Liver (tissue), 9 donors: ENCODE measurements around the gene PTRH2. TPM values are rescaled to one million over a fixed set of nuclear protein-coding genes. Genes with fewer than 3 reads are reported as not detected.

Experiments used
- DNase-seq: peaks from one replicate; pipeline ENCODE4 v3.0.0-alpha.2; 2017; ENCODE audit warnings: low spot score
- H3K27ac ChIP-seq, 2 donors: one replicate each; pipeline ENCODE4 v1.7.0; 2013; ENCODE audit warnings: inconsistent platforms in 2 of 2, low read length in 2 of 2, control low read depth in 1 of 2, low read depth in 1 of 2, mild to moderate bottlenecking in 1 of 2
- H3K27me3 ChIP-seq, 4 donors: one replicate each; pipeline versions ENCODE4 v1.6.1 to v1.7.0; 2013; ENCODE audit warnings: low read length in 3 of 4, inconsistent platforms in 1 of 4, mild to moderate bottlenecking in 1 of 4, moderate library complexity in 1 of 4; ENCODE audit not compliant: control insufficient read depth in 4 of 4, insufficient read depth in 4 of 4
- H3K36me3 ChIP-seq, 4 donors: one replicate each; pipeline versions ENCODE4 v1.6.1 to v1.7.0; 2013; ENCODE audit warnings: low read length in 3 of 4, mild to moderate bottlenecking in 3 of 4, low read depth in 1 of 4, moderate library complexity in 1 of 4; ENCODE audit not compliant: control insufficient read depth in 4 of 4, insufficient read depth in 3 of 4
- H3K4me1 ChIP-seq, 4 donors: one replicate each; pipeline versions ENCODE4 v1.6.1 to v1.7.0; 2013; ENCODE audit warnings: low read length in 3 of 4, mild to moderate bottlenecking in 3 of 4, moderate library complexity in 1 of 4; ENCODE audit not compliant: control insufficient read depth in 4 of 4, insufficient read depth in 4 of 4
- H3K4me3 ChIP-seq, 3 donors: one replicate each; pipeline versions ENCODE4 v1.6.1 to v1.7.0; 2013; ENCODE audit warnings: low read length in 3 of 3, control low read depth in 1 of 3, low read depth in 1 of 3, mild to moderate bottlenecking in 1 of 3
- H3K9ac ChIP-seq, 2 donors: one replicate each; pipeline ENCODE4 v1.7.0; 2013; ENCODE audit warnings: low read length in 2 of 2, mild to moderate bottlenecking in 2 of 2, moderate library complexity in 2 of 2, control low read depth in 1 of 2, low read depth in 1 of 2
- H3K9me3 ChIP-seq, 4 donors: one replicate each; pipeline versions ENCODE4 v1.6.1 to v1.7.0; 2013; ENCODE audit warnings: low read length in 3 of 4; ENCODE audit not compliant: control insufficient read depth in 4 of 4
- FOXA1 ChIP-seq: IDR thresholded peaks from 2 replicates; pipeline ENCODE4 v1.6.1; 2016; ENCODE audit warnings: antibody characterized with exemption
- WGBS: extraction: QIAGEN DNeasy Blood & Tissue Kit; methylation state at CpG from one replicate; pipeline ENCODE4 v1.1.7; 2013; 5-methylcytosine and 5-hydroxymethylcytosine counted together
- polyA plus RNA-seq, 2 donors: library from polyadenylated mRNA; stranded (reverse) in 1 of 2; unstranded in 1 of 2; fragments of 200-250 nt in 1 of 2; fragments of >200 nt in 1 of 2; fragmentation: Nextera tagmentation in 1 of 2; extraction: Ambion mirVana in 1 of 2; gene quantifications; one replicate each; pipeline versions ENCODE4 v1.2.1 to v1.2.3, GENCODE V29; 2013 to 2015
- total RNA-seq, 2 donors: library from RNA; depleted of rRNA; stranded (reverse); fragments of >200 nt; gene quantifications; one replicate each; pipeline ENCODE4 v1.2.3, GENCODE V29; 2014
- TF ChIP-seq, protein P1 (sequence below): IDR thresholded peaks from 2 replicates; pipeline ENCODE4 v1.6.1; 2016; ENCODE audit warnings: antibody characterized with exemption
- TF ChIP-seq, protein P2 (sequence below): IDR thresholded peaks from 2 replicates; pipeline ENCODE4 v1.6.1; 2016; ENCODE audit warnings: antibody characterized with exemption
- TF ChIP-seq, protein P3 (sequence below): IDR thresholded peaks from 2 replicates; pipeline ENCODE4 v1.6.1; 2016; ENCODE audit warnings: antibody characterized with exemption
- TF ChIP-seq, protein P4 (sequence below): fragments of 150-350 bp; IDR thresholded peaks from 2 replicates; pipeline ENCODE4 v1.5.1; 2017; ENCODE audit warnings: improper control_type of control experiment, low read depth, low read length; ENCODE audit not compliant: missing input control
- TF ChIP-seq, protein P5 (sequence below): IDR thresholded peaks from 2 replicates; pipeline ENCODE4 v1.6.1; 2016; ENCODE audit warnings: antibody characterized with exemption, mild to moderate bottlenecking
- donor health status: healthy.
- donor health status: healthy.
- donor health status: healthy.
- donor health status: healthy.
- donor health status: healthy.

The PTRH2 gene
- total and polyA plus RNA-seq, 4 donors = 9.7 to 39.1 (median 23.1) TPM

DNA sequence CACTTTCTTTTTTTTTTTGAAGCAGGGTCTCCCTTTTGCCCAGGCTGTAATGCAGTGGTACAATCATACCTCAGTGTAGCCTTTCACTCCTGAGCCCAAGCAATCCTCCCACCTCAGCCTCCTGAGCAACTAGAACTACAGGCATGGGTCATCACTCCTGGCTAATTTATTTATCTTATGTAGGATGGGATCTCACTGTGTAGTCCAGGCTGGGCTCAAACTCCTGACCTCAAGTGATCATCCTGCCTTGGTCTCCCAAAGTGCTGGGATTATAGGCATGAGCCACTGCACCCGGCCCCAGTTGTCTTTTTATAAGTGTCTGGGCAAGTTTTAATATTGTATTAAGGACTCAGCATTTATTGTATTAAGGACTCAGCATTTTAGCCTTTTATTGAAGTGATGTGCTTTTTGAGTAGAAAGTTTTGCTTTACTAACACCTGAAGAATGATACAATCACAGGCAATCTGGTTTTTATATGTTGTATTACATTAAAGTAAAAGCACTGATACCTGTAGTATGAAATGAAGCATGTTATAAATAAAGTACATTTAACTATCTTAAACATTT, 23.1 kb upstream of the PTRH2 start:
- peaks cover 5 to 13% (median 7%) of the 10 kb centered on the region in 4 donors for H3K4me1 ChIP-seq
- H3K4me3 ChIP-seq = no peak overlapping the region
- no peaks in the 10 kb centered on the region for H3K9me3 ChIP-seq

DNA sequence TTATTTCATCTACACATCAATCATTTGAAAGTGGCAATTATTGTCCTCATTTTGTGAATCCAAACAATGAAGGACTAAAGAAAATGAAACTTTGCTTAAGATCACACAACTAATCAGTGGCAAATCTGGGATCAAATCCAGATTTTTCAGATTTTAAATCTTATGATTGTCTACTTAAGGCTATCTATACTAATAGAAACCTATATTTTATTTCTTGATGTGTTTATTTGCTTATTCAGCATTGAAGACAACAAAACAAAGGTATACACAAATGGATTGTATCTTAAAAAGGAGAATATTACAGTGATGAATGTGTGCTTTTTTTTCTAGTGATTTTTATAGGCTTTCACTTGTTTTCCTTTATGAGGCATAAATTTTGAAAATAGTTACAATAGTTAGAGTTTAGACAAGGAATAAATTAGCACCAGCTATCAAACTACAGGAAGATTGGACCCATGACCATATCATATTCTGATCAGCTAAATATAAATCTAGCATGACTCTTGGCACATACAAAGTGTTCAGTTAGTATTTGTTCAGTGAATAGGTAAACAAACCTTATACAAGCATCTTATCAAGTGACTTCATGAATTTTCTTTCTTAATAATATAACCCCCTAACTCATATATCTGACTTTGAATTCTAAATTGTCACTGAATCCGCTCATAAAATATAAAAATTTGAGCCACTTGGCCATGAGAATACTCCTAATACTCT, 20.7 kb upstream of the PTRH2 start:
- 97% methylated on average over 1 of the region's 1 CpG for WGBS
- Histone ChIP-seq H3K9ac (no peak overlapping the region), H3K9me3 (no peaks in the 10 kb centered on the region), H3K36me3 (no peaks in the 10 kb centered on the region), H3K4me3 (no peak overlapping the region), H3K4me1 (peaks cover 7 to 20% (median 9%) of the 10 kb centered on the region in 4 donors), H3K27me3 (no peaks in the 10 kb centered on the region), H3K27ac (no peak overlapping the region)
- TF ChIP-seq, protein P1, sequence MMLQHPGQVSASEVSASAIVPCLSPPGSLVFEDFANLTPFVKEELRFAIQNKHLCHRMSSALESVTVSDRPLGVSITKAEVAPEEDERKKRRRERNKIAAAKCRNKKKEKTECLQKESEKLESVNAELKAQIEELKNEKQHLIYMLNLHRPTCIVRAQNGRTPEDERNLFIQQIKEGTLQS = no peak
- TF ChIP-seq, protein P2, sequence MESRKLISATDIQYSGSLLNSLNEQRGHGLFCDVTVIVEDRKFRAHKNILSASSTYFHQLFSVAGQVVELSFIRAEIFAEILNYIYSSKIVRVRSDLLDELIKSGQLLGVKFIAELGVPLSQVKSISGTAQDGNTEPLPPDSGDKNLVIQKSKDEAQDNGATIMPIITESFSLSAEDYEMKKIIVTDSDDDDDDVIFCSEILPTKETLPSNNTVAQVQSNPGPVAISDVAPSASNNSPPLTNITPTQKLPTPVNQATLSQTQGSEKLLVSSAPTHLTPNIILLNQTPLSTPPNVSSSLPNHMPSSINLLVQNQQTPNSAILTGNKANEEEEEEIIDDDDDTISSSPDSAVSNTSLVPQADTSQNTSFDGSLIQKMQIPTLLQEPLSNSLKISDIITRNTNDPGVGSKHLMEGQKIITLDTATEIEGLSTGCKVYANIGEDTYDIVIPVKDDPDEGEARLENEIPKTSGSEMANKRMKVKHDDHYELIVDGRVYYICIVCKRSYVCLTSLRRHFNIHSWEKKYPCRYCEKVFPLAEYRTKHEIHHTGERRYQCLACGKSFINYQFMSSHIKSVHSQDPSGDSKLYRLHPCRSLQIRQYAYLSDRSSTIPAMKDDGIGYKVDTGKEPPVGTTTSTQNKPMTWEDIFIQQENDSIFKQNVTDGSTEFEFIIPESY = no peak
- TF ChIP-seq, protein P3, sequence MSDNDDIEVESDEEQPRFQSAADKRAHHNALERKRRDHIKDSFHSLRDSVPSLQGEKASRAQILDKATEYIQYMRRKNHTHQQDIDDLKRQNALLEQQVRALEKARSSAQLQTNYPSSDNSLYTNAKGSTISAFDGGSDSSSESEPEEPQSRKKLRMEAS = no peak
- TF ChIP-seq, protein P4, sequence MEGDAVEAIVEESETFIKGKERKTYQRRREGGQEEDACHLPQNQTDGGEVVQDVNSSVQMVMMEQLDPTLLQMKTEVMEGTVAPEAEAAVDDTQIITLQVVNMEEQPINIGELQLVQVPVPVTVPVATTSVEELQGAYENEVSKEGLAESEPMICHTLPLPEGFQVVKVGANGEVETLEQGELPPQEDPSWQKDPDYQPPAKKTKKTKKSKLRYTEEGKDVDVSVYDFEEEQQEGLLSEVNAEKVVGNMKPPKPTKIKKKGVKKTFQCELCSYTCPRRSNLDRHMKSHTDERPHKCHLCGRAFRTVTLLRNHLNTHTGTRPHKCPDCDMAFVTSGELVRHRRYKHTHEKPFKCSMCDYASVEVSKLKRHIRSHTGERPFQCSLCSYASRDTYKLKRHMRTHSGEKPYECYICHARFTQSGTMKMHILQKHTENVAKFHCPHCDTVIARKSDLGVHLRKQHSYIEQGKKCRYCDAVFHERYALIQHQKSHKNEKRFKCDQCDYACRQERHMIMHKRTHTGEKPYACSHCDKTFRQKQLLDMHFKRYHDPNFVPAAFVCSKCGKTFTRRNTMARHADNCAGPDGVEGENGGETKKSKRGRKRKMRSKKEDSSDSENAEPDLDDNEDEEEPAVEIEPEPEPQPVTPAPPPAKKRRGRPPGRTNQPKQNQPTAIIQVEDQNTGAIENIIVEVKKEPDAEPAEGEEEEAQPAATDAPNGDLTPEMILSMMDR = no peak
- TF ChIP-seq FOXA1 = no peak
- no peak for DNase-seq

More for the DNA sequence above, 23.1 kb upstream of the PTRH2 start:
- TF ChIP-seq, protein P2 = no peak
- TF ChIP-seq, protein P5, sequence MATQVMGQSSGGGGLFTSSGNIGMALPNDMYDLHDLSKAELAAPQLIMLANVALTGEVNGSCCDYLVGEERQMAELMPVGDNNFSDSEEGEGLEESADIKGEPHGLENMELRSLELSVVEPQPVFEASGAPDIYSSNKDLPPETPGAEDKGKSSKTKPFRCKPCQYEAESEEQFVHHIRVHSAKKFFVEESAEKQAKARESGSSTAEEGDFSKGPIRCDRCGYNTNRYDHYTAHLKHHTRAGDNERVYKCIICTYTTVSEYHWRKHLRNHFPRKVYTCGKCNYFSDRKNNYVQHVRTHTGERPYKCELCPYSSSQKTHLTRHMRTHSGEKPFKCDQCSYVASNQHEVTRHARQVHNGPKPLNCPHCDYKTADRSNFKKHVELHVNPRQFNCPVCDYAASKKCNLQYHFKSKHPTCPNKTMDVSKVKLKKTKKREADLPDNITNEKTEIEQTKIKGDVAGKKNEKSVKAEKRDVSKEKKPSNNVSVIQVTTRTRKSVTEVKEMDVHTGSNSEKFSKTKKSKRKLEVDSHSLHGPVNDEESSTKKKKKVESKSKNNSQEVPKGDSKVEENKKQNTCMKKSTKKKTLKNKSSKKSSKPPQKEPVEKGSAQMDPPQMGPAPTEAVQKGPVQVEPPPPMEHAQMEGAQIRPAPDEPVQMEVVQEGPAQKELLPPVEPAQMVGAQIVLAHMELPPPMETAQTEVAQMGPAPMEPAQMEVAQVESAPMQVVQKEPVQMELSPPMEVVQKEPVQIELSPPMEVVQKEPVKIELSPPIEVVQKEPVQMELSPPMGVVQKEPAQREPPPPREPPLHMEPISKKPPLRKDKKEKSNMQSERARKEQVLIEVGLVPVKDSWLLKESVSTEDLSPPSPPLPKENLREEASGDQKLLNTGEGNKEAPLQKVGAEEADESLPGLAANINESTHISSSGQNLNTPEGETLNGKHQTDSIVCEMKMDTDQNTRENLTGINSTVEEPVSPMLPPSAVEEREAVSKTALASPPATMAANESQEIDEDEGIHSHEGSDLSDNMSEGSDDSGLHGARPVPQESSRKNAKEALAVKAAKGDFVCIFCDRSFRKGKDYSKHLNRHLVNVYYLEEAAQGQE = no peak
- DNase-seq = no peak
- H3K27me3 ChIP-seq = no peaks in the 10 kb centered on the region
- H3K9ac ChIP-seq = no peak overlapping the region
- peak overlapping the region; percentile 28 for H3K27ac ChIP-seq
- 93% methylated on average over 1 of the region's 1 CpG for WGBS
- peaks cover under 1 to 5% (median 3%) of the 10 kb centered on the region in 4 donors for H3K36me3 ChIP-seq
